ENCODE data around the gene SDK2.
A peak's percentile ranks its signal among the peaks of the same experiment; 100 is the strongest.

- TF ChIP-seq HOXA7 (CRISPR knock-in tag; IDR thresholded peaks at IDR 0.05), result 0 out of 2 replicates have a peak, but pooled peaks have one; percentile 59
- no peak for TF ChIP-seq ZNF302 (CRISPR knock-in tag; IDR thresholded peaks at IDR 0.05)
- TF ChIP-seq POLR2A (IDR thresholded peaks at IDR 0.05; ENCODE audit: low read length), result no peak
- no peak for TF ChIP-seq CTCF (IDR thresholded peaks at IDR 0.05)
- no peak for TF ChIP-seq POLR2AphosphoS2 (conservative IDR thresholded peaks at IDR 0.05; ENCODE audit: low read length)
- peak; percentile 8 to 16; a peak in 1 of 5 replicates for TF ChIP-seq RAD21 (conservative IDR thresholded peaks at IDR 0.05 in 1 of 2, IDR thresholded peaks at IDR 0.05 in 1 of 2)
- TF ChIP-seq EP300 (IDR thresholded peaks at IDR 0.05), result no peak
- no peak for TF ChIP-seq MYC (IDR thresholded peaks at IDR 0.05; ENCODE audit: borderline replicate concordance, low read length)
These were observed 336.0 kb downstream of the SDK2 start for GRCh38 chr17:73308017-73308823.

All from A549 (cell line).